Activated naive CD4-positive, alpha-beta T cell treated with anti-CD3 and anti-CD28 coated beads, Interleukin-2, amount 50 U/mL, for 24 hours (primary cell): Measurements from ENCODE around the gene PDE7B.
"Not testable (repeated sequence)": the region's sequence is repeated elsewhere in the genome, so short reads cannot be mapped to it uniquely, and the experiment has no call there.

Experiments
- H3K27ac Mint-ChIP-seq: one replicate; pipeline ENCODE4 v1.8.0; 2021; ENCODE audit warnings: mild to moderate bottlenecking, mixed read lengths
- H3K27me3 Mint-ChIP-seq: one replicate; pipeline ENCODE4 v1.8.0; 2021; ENCODE audit warnings: mixed read lengths
- H3K36me3 Mint-ChIP-seq: one replicate; pipeline ENCODE4 v1.8.0; 2021; ENCODE audit warnings: mixed read lengths
- H3K4me1 Mint-ChIP-seq: one replicate; pipeline ENCODE4 v1.8.0; 2021; ENCODE audit warnings: mixed read lengths
- H3K4me3 Mint-ChIP-seq: one replicate; pipeline ENCODE4 v1.8.0; 2021; ENCODE audit warnings: mild to moderate bottlenecking, mixed read lengths
- H3K9me3 Mint-ChIP-seq: one replicate; pipeline ENCODE4 v1.8.0; 2021; ENCODE audit warnings: mixed read lengths

The PDE7B gene

DNA sequence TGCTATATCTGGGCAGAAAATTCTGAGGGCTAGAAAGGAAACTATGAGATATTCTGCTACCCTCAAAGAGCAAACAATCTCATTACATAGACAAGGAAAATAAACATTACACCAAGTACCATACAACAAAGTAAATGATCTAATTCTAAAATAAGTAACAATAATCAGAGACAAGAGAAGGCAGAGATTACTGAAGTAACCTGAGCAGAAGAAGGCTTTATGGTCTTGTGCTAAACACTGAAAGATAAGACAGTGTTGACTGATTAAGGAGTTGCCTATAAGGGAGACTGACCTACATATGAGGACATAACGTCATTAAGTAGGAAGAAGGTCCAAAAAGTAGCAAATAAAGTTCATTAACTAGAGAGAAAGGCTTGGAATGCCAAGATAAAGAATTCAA is 264.4 kb downstream of the PDE7B start:
- H3K27ac Mint-ChIP-seq: no peak overlapping the region
- H3K27me3 Mint-ChIP-seq: peaks cover 2% of the 10 kb centered on the region
- H3K36me3 Mint-ChIP-seq: peaks cover 2% of the 10 kb centered on the region
- H3K4me3 Mint-ChIP-seq: no peak overlapping the region
- no peaks in the 10 kb centered on the region for H3K4me1 Mint-ChIP-seq
- H3K9me3 Mint-ChIP-seq: no peaks in the 10 kb centered on the region

DNA sequence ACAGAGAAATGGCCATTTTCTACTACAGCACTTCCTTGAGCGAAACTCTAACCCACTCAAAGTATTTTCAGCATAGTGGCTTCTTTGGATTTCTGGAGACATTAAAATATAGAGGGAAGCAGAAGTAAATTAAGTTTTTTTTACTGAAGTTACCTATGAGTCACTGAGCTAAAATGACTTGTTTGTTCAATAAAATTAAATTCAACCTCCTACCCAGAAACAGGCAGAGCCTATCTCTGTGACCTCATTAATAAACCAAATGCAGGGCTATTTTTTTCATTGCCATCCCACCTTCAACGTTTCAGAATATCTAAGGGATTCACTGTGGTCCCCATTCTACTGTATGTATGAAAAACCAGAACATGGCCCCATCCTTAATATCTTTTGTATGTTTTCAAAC is 265.6 kb downstream of the PDE7B start:
- no peaks in the 10 kb centered on the region for H3K4me1 Mint-ChIP-seq
- no peaks in the 10 kb centered on the region for H3K27me3 Mint-ChIP-seq
- H3K27ac Mint-ChIP-seq: no peak overlapping the region
- no peaks in the 10 kb centered on the region for H3K9me3 Mint-ChIP-seq
- peaks cover 2% of the 10 kb centered on the region for H3K36me3 Mint-ChIP-seq
- no peak overlapping the region for H3K4me3 Mint-ChIP-seq

DNA sequence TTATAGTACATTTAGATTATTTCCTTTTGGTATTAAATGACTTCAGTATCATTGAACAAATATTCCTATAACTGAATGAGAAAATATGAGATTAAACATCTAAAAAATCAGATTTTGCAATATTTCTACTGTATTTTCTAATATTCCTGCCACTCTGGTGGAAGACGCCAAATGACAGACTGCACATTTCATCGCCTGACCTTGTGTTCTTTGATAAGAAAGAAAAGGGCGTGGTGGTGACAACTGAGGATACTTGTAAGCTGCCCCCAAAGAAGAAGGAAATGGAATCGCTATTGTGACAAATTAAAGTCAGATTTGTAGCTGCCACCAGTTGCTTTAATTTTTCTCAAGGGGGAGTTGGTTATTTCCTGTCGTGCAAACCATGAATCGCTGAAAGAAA is 267.3 kb downstream of the PDE7B start:
- no peak overlapping the region for H3K27ac Mint-ChIP-seq
- H3K27me3 Mint-ChIP-seq: no peaks in the 10 kb centered on the region
- no peaks in the 10 kb centered on the region for H3K4me1 Mint-ChIP-seq
- H3K9me3 Mint-ChIP-seq: no peaks in the 10 kb centered on the region
- no peaks in the 10 kb centered on the region for H3K36me3 Mint-ChIP-seq
- H3K4me3 Mint-ChIP-seq: no peak overlapping the region

DNA sequence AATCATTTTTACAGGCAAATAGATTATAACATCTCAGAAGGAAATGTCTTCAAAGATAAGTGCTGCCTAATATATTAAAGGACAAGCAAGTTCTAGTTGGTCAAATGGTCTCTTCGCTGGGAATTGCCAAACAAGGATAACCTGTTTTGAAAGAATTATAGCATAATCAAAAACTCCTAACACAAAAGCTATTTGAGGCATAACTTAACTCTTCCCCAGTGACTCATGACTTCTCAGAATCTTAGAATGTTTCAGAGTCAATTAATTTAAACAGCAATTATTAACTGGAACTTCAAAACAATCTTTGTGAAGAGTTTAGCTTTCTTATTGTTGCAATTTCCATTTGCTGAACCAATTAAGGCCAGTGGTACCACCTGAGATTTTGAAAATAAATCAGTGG is 272.0 kb downstream of the PDE7B start:
- no peaks in the 10 kb centered on the region for H3K36me3 Mint-ChIP-seq
- no peak overlapping the region for H3K4me3 Mint-ChIP-seq
- no peaks in the 10 kb centered on the region for H3K27me3 Mint-ChIP-seq

DNA sequence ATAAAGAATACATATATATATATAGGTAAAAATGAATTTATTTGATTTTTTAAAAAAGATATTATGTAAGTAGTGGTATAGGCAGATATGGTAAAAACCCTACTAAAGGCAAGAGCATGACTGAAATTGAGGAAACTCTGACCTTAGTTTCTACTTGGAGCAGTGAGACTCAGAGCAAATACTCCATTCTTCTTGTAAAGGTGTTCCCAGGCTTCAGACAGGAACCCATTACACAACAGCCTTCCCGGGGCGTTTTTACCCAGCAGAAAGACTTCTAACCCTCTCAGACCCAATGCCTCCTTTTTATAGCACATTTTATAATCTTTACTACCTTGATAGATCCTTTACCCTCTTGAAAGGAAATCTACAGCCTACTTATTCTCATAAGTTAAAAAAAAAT is 274.1 kb downstream of the PDE7B start:
- Mint-ChIP-seq H3K4me3 (no peak overlapping the region), H3K27ac (no peak overlapping the region), H3K27me3 (no peaks in the 10 kb centered on the region), H3K9me3 (peaks cover 4% of the 10 kb centered on the region), H3K4me1 (no peaks in the 10 kb centered on the region), H3K36me3 (peaks cover 3% of the 10 kb centered on the region)

More for the DNA sequence above, 272.0 kb downstream of the PDE7B start:
- no peaks in the 10 kb centered on the region for H3K9me3 Mint-ChIP-seq
- H3K4me1 Mint-ChIP-seq: no peaks in the 10 kb centered on the region
- no peak overlapping the region for H3K27ac Mint-ChIP-seq

DNA sequence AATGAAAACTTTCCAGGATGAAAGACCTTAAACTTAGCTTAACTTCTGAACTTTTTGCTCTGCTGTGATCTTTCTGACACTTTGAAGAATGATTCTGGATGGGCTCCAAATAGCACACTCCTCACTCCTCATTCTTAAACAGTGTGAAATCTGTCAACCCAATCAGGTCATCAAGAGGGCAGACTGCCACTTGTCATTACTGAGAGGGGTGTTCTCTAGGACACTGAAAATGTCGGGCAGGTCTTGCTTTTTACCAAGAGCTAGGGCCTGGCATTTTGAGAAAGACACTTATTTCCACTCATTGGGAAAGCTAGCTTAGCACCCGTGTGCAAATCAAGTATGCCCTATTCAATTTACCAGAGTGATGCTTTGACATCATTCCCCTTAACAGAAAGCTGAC is 276.4 kb downstream of the PDE7B start:
- Mint-ChIP-seq H3K36me3 (peaks cover 3% of the 10 kb centered on the region), H3K4me3 (no peak overlapping the region), H3K27ac (no peak overlapping the region), H3K9me3 (peaks cover 4% of the 10 kb centered on the region), H3K4me1 (no peaks in the 10 kb centered on the region), H3K27me3 (no peaks in the 10 kb centered on the region)

DNA sequence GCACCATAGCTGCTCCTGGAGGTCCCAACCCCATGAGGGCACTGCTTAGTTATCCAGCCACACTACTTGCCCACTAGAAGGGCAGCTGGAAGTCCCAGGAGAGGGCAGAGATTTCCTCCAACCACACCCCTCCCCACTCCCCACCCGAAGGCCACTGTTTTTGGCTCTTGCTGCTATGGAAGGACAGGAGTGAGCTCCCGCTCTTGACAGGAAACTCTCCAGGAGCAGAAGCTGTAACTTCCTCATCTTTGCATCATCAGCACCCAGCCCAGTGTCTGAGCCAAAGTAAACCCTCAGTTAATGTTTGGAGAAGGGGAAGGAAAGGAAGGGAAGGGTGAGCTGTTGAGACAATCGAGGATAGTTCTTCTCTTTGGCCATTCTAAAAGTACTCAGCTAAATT is 277.9 kb downstream of the PDE7B start:
- Mint-ChIP-seq H3K9me3 (peaks cover 4% of the 10 kb centered on the region), H3K27ac (no peak overlapping the region), H3K36me3 (peaks cover 3% of the 10 kb centered on the region), H3K27me3 (no peaks in the 10 kb centered on the region), H3K4me1 (no peaks in the 10 kb centered on the region), H3K4me3 (no peak overlapping the region)

DNA sequence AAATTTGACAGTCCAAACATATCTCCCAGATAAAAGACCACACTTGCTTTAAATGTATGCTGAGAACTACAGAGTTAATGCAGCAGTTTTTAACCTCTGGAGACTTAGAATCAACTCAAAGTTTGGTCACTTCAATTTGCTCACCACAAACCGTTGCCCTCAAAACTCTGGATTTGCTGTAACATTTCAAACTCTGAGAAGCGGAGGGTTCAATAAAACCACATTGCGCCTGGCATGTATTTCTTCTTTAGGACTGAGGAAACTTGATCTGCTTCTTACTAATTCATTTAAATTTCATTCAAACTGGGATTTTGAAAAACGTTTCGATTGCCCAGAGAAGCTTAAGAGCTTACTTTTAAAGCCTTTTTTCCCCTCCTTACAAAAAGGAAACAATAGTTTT is 282.8 kb downstream of the PDE7B start:
- peaks cover 4% of the 10 kb centered on the region for H3K9me3 Mint-ChIP-seq
- no peaks in the 10 kb centered on the region for H3K4me1 Mint-ChIP-seq
- H3K36me3 Mint-ChIP-seq: peaks cover 2% of the 10 kb centered on the region
- H3K27me3 Mint-ChIP-seq: no peaks in the 10 kb centered on the region
- H3K4me3 Mint-ChIP-seq: no peak overlapping the region
- H3K27ac Mint-ChIP-seq: no peak overlapping the region

DNA sequence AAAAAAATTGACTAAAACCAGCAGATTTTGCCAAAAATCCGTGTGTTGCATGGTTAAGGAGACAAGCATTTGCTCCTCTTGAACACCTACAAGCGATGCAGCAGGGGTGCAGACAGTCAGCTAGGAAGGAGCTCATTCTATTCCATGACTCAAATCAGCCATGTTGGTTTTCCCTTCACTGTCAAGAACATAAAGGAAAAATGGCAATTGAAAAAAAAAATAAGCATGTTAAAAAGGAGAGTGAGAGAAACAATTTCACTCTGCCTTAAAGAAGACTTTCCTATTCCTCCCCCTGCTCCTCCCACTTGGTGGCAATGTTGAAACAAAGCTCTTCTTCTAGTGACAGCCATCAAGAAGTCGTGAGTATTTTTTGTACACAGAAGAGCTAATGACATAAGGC is 283.2 kb downstream of the PDE7B start:
- Mint-ChIP-seq H3K27ac (no peak overlapping the region), H3K36me3 (peaks cover 2% of the 10 kb centered on the region), H3K9me3 (peaks cover 4% of the 10 kb centered on the region), H3K4me1 (no peaks in the 10 kb centered on the region), H3K4me3 (no peak overlapping the region), H3K27me3 (no peaks in the 10 kb centered on the region)

DNA sequence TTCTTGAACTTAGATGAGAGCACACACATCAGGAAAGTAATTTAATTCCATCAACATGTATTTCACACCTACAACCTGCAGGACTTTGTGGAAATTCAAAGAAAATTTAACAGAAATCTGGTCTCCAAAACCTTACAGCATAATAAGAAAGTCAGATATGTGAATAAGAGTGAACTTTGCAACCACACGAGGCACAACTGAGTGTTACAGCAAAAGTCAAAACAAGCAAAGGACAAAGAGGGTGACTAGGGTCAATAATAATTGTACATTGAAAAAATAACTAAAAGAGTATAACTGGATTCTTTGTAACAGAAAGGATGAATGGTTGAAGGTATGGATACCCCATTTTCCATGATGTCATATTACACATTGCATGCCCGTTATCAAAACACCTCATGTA is 284.8 kb downstream of the PDE7B start:
- H3K4me1 Mint-ChIP-seq: no peaks in the 10 kb centered on the region
- no peaks in the 10 kb centered on the region for H3K36me3 Mint-ChIP-seq
- H3K27me3 Mint-ChIP-seq: no peaks in the 10 kb centered on the region
- no peaks in the 10 kb centered on the region for H3K9me3 Mint-ChIP-seq
- no peak overlapping the region for H3K4me3 Mint-ChIP-seq
- no peak overlapping the region for H3K27ac Mint-ChIP-seq

DNA sequence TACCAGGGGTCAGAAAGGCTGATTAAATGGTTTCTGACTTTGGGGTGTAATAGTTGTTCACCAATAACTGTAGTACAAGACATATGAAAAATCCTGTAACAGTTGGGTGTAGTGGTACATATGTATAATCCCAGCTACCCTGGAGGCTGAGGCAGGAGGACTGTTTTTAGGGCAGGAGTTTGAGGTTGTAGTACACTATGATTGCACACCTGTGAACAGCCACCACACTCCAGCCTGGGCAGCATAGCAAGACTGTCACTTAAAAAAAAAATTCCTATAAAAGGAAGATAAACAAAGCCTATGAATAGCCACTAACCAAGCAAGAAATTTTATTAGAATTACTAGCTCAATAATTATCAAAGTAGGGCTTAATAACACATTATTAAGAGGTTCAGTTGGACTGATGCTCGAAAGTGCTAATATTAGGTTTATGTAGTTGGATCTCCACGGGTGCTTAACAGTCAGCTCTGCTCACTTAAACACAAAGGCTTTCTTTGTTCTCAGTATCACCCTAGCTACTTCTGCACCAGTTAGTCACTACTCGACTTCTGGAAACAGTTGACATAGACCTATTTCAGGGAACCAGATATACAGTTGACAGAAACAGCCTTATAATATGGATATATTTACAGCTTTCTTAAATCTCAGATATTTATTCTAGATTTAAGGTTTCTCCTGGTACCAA is 285.6 kb downstream of the PDE7B start:
- H3K4me3 Mint-ChIP-seq: no peak overlapping the region
- H3K27me3 Mint-ChIP-seq: no peaks in the 10 kb centered on the region
- no peak overlapping the region for H3K27ac Mint-ChIP-seq
- no peaks in the 10 kb centered on the region for H3K4me1 Mint-ChIP-seq
- peaks cover 2% of the 10 kb centered on the region for H3K36me3 Mint-ChIP-seq
- H3K9me3 Mint-ChIP-seq: no peaks in the 10 kb centered on the region

DNA sequence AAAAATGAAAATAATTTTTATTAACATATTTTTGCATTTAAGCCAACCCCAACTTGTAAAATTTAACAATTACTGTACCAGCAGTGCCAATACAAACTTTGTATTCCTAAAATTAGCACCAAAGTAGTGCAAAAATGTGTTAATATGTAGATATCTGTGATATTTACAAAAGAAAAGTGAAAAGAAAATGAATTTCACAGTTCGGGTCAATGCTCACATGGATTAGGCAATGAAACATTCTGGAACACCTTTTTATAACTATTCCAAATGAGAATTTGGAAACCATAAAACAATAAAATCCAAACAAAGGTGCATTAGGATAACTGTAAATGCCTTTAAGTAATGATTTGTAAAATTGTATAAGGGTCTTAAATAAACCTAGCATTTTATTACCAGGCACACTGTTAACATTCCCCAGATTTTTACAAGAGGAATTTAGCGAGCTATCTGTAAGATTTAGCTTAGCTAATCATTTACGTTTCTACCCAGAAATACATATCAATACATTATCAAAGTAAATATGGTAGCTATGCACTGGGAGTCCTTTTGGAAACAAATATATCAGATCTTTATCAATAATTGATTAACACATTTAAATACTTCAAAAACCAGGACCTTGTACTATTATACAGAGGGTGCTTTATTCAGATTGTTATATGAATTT is 286.4 kb downstream of the PDE7B start:
- Mint-ChIP-seq H3K27me3 (no peaks in the 10 kb centered on the region), H3K9me3 (no peaks in the 10 kb centered on the region), H3K4me1 (no peaks in the 10 kb centered on the region), H3K4me3 (no peak overlapping the region), H3K36me3 (peaks cover 2% of the 10 kb centered on the region), H3K27ac (no peak overlapping the region)

DNA sequence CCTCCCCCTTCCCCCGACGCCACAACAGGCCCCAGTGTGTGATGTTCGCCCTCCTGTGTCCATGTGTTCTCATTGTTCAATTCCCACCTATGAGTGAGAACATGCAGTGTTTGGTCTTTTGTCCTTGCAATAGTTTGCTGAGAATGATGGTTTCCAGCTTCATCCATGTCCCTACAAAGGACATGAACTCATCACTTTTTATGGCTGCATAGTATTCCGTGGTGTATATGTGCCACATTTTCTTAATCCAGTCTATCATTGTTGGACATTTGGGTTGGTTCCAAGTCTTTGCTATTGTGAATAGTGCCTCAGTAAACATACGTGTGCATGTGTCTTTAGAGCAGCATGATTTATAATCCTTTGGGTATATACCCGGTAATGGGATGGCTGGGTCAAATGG is 287.6 kb downstream of the PDE7B start:
- not testable (repeated sequence) for H3K27me3 Mint-ChIP-seq, H3K36me3 Mint-ChIP-seq, H3K4me1 Mint-ChIP-seq, H3K9me3 Mint-ChIP-seq, H3K27ac Mint-ChIP-seq, H3K4me3 Mint-ChIP-seq

DNA sequence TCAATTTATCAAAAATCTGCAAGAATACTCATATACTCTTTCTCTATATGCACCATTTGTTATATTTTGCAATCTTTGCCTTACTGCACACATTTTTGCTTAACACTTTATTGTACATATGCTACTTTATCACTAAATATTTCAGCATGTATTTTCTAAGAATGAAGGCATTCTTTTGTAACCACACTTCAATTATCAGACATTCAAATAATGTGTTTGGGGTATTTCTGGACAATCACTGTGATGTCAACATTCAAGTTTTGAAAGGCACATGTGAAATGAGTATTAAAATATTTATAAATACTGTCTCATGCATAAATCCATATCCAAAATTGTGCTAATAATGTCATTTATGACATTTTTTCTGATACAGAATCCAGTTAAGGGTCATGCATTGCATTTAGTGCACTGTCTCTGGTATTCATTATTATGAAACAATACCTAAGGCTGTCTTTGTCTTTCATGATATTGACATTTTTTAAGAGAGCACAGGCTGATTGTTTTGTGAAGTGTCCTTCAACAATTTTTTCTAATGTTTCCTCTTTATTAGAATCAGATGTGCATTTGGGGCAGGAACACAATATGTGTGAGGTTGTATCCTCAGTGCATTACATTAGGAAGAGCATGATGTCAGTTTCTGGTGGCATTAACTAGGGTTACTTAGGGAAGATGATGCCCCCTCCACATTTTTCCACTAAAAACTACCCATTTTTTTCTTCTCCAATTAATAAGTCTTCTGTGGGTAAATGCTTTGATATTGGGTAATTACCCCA is 292.9 kb downstream of the PDE7B start:
- Mint-ChIP-seq H3K4me3 (no peak overlapping the region), H3K4me1 (no peaks in the 10 kb centered on the region), H3K27ac (no peak overlapping the region), H3K9me3 (no peaks in the 10 kb centered on the region), H3K27me3 (no peaks in the 10 kb centered on the region), H3K36me3 (peaks cover 2% of the 10 kb centered on the region)

DNA sequence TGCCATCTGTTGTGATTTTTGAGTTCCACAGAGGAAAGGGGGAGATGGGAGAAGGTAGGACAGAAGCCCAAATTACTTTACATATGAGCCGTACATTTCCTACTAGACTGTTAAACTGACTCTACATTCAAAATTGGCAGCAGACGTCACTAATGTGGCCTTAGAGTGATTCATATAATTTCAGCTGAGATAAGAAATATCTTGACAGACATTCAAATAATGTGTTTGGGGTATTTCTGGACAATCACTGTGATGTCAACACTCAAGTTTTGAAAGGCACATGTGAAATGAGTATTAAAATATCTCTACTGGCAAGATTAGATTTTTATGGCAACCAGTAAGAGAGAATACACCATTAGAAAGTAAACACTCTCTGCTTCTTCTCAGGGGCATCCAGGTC is 294.6 kb downstream of the PDE7B start:
- H3K4me1 Mint-ChIP-seq: no peaks in the 10 kb centered on the region
- H3K27me3 Mint-ChIP-seq: no peaks in the 10 kb centered on the region
- no peak overlapping the region for H3K4me3 Mint-ChIP-seq
- H3K36me3 Mint-ChIP-seq: peaks cover 2% of the 10 kb centered on the region
- H3K9me3 Mint-ChIP-seq: no peaks in the 10 kb centered on the region
- no peak overlapping the region for H3K27ac Mint-ChIP-seq

DNA sequence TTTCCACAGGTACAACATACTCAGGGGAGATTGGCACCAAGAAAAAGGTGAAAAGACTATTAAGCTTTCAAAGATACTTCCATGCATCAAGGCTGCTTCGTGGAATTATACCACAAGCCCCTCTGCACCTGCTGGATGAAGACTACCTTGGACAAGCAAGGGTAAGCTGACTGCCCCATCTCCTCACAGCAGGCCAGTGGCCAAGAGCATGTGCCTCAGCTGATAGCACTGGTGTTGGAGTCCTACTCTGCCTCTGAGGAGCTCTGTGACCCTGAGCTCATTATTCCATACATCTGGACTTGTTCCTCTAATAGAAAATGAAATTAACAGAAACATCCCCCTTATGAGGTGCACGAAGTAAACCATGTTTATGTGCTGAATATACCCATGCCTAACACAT is 295.8 kb downstream of the PDE7B start:
- Mint-ChIP-seq H3K4me1 (no peaks in the 10 kb centered on the region), H3K36me3 (no peaks in the 10 kb centered on the region), H3K27me3 (no peaks in the 10 kb centered on the region)

More for the DNA sequence above, 295.8 kb downstream of the PDE7B start:
- H3K4me3 Mint-ChIP-seq: no peak overlapping the region
- H3K27ac Mint-ChIP-seq: no peak overlapping the region
- no peaks in the 10 kb centered on the region for H3K9me3 Mint-ChIP-seq
